ENCODE results near the gene OR52W1.

The OR52W1 gene

DNA sequence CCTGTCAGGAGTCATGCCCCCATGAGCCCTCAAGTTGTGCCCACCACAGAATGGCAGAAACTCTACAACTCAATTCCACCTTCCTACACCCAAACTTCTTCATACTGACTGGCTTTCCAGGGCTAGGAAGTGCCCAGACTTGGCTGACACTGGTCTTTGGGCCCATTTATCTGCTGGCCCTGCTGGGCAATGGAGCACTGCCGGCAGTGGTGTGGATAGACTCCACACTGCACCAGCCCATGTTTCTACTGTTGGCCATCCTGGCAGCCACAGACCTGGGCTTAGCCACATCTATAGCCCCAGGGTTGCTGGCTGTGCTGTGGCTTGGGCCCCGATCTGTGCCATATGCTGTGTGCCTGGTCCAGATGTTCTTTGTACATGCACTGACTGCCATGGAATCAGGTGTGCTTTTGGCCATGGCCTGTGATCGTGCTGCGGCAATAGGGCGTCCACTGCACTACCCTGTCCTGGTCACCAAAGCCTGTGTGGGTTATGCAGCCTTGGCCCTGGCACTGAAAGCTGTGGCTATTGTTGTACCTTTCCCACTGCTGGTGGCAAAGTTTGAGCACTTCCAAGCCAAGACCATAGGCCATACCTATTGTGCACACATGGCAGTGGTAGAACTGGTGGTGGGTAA lies at the start of gene OR52W1:
Gene OR52W1 (plus strand): TSS at position 51 of the 637 bp plus-strand sequence. CDS start 0 bp downstream, at position 51.
- DNase-seq, result no peak

GRCh38 chr11:6151117-6151516 lies 47.9 kb upstream of the OR52W1 start:
- no peak for DNase-seq

GRCh38 chr11:6152126-6152525 lies 46.9 kb upstream of the OR52W1 start:
- no peak for DNase-seq

- no peak for DNase-seq
These were observed 42.2 kb upstream of the OR52W1 start for GRCh38 chr11:6156628-6157359.

DNA sequence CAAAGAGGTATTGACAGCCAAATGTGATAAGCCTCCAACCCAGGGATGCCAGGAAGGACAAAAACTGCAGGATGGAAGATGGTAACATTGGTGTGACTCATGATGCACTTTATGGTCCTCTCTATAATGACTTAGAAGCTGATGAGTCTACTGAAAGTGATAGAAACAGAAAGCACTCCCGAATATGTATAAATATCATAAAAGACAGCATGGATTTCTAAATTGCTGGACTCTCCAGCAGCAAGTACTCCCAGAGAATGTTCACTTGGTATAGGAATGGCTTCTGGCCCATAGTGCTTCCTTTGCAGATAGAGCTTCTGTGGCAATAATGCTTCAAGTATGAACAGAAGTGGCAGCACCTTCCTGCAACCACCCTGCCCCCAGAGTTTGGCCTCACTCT lies 28.8 kb upstream of the OR52W1 start, which contains the start of gene OR52B2:
Gene OR52B2 (minus strand): TSS at position 101 of the 400 bp plus-strand sequence. CDS start 0 bp downstream, at position 101.
- DNase-seq, result no peak

- no peak for DNase-seq
These were observed 23.6 kb upstream of the OR52W1 start for GRCh38 chr11:6175440-6175839.

- DNase-seq, result no peak
These were observed 7.3 kb upstream of the OR52W1 start for GRCh38 chr11:6191742-6192141.

- DNase-seq, result no peak
These were observed 4.9 kb upstream of the OR52W1 start for GRCh38 chr11:6194065-6194581.

DNA sequence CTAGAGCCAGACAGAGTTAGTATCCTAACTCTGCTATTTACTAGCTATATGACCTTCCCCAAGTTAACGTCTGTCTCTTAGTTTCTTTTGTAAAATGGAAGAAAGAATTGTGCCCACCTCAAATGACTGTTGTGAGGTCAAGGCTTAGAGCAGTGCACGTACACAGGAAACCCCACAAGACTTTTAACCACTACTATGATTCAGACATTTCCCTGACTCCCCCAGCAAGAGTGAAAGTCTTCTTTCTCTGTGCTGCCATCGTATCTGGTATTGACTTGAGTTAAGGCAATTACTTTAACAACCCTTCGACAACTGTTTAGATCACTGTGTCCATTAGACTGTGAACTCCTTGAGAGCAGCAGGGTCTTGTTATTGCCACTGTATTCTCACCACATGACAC lies 2.6 kb upstream of the OR52W1 start:
- no peak for DNase-seq

DNA sequence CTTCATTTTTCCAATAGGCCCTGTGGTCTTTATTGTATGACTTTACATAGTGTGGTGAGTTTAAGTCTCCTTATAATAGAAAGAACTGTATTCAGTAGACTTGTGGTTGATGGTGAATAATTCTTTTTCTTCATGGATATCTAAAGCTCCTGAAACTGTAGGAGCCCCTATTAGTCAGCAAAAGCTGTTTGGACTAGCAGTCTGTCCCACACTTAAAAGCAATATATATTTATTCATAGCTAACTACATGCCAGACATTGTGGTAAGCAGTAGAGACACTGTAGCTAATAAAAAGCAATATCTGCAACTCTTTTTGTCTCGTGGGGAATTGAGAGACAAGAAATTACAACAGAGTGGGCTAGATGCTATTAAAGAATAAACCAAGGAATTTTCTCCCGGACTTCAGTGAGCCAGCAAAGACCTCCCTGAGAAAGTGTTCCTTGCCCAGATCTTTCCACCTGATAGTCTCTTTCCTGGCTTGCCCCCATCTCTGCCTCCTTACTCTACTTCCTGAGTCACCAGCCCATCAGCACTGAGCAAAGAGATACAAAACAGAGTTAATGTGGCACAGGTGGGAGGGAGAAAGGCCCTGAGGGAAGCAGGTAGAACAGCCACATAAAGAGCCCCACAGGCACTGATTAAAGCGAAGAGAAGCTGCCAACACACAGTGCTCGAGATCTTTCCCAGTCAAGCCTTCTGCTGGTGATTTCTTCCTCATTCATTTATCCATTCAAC lies 1.4 kb upstream of the OR52W1 start:
- no peak for DNase-seq

DNA sequence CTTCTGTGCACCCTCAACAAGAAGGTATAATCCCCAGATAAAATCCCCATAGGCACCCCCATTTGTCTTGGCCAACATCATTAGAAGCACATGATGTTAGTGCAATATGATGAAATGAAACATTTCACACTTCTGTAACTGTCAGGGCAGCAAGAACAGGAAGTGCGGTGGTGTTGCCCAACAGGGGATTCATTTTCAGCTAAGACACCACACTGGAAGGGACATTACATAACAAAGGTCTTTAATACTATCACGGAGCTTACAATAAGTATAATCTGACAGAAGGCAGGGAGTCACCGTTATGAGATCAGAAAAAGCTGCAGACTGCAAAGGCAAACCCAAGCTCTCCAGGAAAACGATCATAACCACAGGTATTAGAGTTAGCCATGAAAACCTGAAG lies 2.0 kb downstream of the OR52W1 start:
- DNase-seq, result no peak

GRCh38 chr11:6201481-6201880 lies 2.5 kb downstream of the OR52W1 start:
- no peak for DNase-seq

DNA sequence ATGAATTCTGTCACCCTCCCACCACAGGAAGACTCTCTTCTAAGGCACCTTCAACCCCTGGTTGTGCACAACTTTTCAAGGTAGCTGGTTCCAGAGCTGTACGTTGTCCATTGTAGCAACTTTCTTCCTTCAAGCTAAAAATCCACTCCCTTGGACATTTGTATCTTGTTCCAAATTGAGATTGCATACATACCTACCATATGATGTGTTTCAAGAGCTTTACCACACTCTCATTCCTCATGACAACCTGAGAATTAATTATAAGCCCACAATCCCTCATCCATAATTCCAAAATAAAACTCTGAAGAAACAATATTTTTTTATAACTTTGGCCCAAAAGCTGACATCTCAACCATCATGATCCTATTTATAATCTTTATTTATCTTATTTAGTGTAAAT lies 3.0 kb downstream of the OR52W1 start:
- no peak for DNase-seq

- DNase-seq, result no peak
These were observed 4.3 kb downstream of the OR52W1 start for GRCh38 chr11:6203327-6203726.

GRCh38 chr11:6204706-6205105 lies 5.7 kb downstream of the OR52W1 start:
- no peak for DNase-seq

DNA sequence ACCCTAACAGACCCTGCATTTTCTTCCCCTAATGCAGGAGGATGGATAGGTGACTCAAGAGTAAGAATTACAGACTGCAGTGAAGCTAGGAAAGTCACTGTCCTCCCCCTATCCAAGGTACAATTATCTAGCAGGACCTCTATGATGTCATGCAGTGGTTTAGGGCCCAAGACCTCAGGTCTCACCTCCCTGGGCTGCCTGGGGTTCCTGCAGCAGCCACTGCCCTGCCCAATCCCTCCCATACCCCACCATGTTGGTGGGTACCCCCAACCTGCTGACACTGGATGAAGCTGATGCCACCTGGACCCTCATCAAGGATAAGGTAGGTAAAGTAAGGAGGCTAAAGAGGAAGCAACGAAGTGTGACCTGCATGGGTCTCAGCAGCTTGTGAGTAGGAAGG lies 6.3 kb downstream of the OR52W1 start, which contains the start of gene C11orf42:
Gene C11orf42 (plus strand): TSS at position 192 of the 400 bp plus-strand sequence. CDS start 59 bp downstream, at position 251.
- DNase-seq, result no peak

- no peak for DNase-seq
These were observed 7.6 kb downstream of the OR52W1 start for GRCh38 chr11:6206456-6207180.

DNA sequence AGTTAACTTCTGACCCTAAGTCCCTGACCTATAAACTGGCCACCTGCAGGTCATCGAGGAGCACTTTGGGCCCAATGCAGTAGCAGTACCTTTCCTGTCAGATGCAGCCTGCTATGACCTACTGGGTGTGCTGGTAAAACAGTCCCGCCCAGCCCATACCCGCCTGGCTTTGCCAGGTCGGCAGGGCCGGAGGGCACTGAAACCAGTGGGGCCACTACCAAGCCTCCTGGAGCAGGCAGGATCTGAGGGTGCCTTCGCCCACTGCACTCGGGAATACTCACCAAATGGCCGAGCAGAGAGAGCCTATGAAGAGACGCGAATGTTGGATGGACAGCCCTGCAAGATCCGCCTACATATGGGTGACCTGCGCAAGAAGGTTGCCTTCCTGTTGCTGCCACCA lies 10.8 kb downstream of the OR52W1 start:
- no peak for DNase-seq

DNA sequence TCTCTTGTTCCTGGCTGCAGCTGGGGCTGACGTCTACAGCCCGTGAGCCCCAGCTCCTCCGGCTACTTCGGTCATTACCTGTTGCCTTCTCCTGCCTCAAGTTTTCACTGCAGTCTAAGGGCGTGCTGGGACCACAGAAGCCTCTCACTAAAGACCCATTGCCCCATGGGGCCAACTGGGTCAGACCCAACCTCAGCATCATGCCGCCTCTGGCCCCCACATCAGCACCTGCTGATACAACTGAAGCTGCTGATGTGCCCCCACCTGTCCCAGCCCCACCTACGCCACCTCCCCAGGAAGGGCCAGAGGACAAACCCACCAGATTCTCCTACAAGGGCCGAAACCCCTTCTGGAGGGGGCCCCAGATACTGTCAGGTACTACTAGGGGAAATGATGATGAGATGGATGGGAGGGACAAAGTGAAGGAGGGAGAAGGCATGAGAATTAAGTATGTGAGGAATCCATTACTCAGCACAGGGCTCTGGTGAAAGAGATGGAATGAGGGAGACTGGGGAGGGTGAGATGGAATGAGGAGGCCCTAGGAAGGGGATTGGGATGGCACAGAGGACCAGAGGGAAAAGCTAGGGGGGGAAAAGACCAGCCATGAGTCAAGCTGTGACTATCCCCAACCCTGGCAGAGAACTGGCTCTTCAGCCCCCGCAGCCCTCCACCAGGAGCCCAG lies 11.4 kb downstream of the OR52W1 start:
- DNase-seq, result no peak

DNA sequence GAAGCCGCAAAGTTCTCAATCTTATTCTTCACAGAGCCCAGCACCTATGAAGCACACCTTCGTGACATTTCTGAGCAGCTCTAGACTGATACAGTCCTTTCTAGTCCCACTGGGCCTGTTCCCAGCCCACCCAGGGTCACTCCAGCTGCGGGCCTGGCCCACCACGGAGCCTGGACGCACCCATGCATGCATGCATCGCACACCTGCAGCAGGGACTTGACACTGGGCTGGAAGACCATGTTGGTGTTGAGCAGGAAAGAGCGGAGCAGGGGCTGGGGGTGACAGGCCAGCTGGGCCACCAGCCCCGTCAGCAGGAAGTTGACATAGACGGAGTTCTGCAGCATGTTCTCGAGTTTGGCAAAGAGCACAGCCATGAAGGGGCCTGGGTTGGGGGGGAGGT lies 15.5 kb downstream of the OR52W1 start:
- no peak for DNase-seq

- DNase-seq, result no peak
These were observed 17.5 kb downstream of the OR52W1 start for GRCh38 chr11:6216501-6216900.

DNA sequence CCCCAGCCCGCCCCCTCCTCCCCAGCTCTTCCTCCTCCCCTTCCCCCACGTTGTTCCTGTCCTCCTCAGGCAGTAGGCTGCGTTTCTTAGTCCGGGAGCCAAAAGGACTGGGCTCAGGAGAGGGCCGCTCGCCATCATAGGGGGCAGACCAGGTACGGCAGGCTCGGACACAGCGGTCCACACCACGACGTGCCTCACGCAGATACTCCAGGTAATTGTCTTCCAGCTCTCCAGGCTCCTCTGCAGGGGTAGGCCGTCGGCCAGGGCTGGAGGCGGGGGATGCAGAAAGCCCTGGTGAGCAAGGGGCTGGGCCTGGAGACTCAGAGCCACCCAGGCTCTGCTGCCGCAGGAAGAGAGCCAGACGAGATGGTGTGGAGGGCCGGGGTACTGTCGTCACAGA lies 18.7 kb downstream of the OR52W1 start:
- DNase-seq, result no peak

All from activated CD4-positive, CD25-positive, alpha-beta regulatory T cell treated with anti-CD3 and anti-CD28 coated beads, Interleukin-2, amount 50 U/mL, for 72 hours (primary cell).